HG03342 (cell line): ENCODE measurements around the gene BANF2.
"Not testable (repeated sequence)": the region's sequence is repeated elsewhere in the genome, so short reads cannot be mapped to it uniquely, and the experiment has no call there.

Experiments
- ATAC-seq: cut with Tn5 transposase; IDR thresholded peaks from one replicate; pipeline ENCODE4 v1.9.1; 2021; ENCODE audit warnings: mild to moderate bottlenecking, moderate library complexity; ENCODE audit not compliant: unreplicated experiment

The BANF2 gene

GRCh38 chr20:17699931-17700351 is at the start of gene BANF2:
Gene BANF2, plus strand, starts transcription at chr20:17699966. Its CDS starts 25,060 bp downstream, at chr20:17725026.
- ATAC-seq, result no peak

- ATAC-seq, result no peak
Observed at GRCh38 chr20:17650301-17651128, 49.3 kb upstream of the BANF2 start.

GRCh38 chr20:17651129-17651759 is 48.5 kb upstream of the BANF2 start:
- ATAC-seq, result no peak

GRCh38 chr20:17651760-17652388 is 47.9 kb upstream of the BANF2 start:
- ATAC-seq, result no peak

GRCh38 chr20:17652411-17652810 is 47.4 kb upstream of the BANF2 start:
- no peak for ATAC-seq

GRCh38 chr20:17653835-17654648 is 45.7 kb upstream of the BANF2 start:
- ATAC-seq, result no peak

- no peak for ATAC-seq
Observed at GRCh38 chr20:17654649-17655285, 45.0 kb upstream of the BANF2 start.

- no peak for ATAC-seq
Observed at GRCh38 chr20:17655286-17655651, 44.5 kb upstream of the BANF2 start.

- ATAC-seq, result no peak
Observed at GRCh38 chr20:17655865-17656479, 43.8 kb upstream of the BANF2 start.

- ATAC-seq, result no peak
Observed at GRCh38 chr20:17657079-17657825, 42.5 kb upstream of the BANF2 start.

GRCh38 chr20:17657898-17658647 is 41.7 kb upstream of the BANF2 start:
- no peak for ATAC-seq

GRCh38 chr20:17658648-17658993 is 41.1 kb upstream of the BANF2 start:
- ATAC-seq, result no peak

GRCh38 chr20:17659344-17659743 is 40.4 kb upstream of the BANF2 start:
- not testable (repeated sequence) for ATAC-seq

- ATAC-seq, result no peak
Observed at GRCh38 chr20:17659801-17660200, 40.0 kb upstream of the BANF2 start.

- ATAC-seq, result no peak
Observed at GRCh38 chr20:17660667-17661066, 39.1 kb upstream of the BANF2 start.

- ATAC-seq, result no peak
Observed at GRCh38 chr20:17661121-17661744, 38.5 kb upstream of the BANF2 start.

- ATAC-seq, result no peak
Observed at GRCh38 chr20:17662333-17663039, 37.3 kb upstream of the BANF2 start.

- ATAC-seq, result no peak
Observed at GRCh38 chr20:17663040-17663399, 36.7 kb upstream of the BANF2 start.
